A172 (cell line): ENCODE measurements around the gene FAM111B. TPM values are rescaled to one million over a fixed set of nuclear protein-coding genes. Genes with fewer than 3 reads are reported as not detected.
"Not testable (repeated sequence)": the region's sequence is repeated elsewhere in the genome, so short reads cannot be mapped to it uniquely, and the experiment has no call there.

Experiments
- DNase-seq: peaks from one replicate; pipeline ENCODE4 v3.0.0-alpha.2; 2015; ENCODE audit warnings: low spot score
- total RNA-seq: library from RNA; depleted of rRNA; stranded (reverse); fragments of >200 nt; shearing (Covaris generic); gene quantifications from 2 replicates; pipeline ENCODE4 v1.2.3, GENCODE V29; 2014; rRNA removed

FAM111B gene, protein sequence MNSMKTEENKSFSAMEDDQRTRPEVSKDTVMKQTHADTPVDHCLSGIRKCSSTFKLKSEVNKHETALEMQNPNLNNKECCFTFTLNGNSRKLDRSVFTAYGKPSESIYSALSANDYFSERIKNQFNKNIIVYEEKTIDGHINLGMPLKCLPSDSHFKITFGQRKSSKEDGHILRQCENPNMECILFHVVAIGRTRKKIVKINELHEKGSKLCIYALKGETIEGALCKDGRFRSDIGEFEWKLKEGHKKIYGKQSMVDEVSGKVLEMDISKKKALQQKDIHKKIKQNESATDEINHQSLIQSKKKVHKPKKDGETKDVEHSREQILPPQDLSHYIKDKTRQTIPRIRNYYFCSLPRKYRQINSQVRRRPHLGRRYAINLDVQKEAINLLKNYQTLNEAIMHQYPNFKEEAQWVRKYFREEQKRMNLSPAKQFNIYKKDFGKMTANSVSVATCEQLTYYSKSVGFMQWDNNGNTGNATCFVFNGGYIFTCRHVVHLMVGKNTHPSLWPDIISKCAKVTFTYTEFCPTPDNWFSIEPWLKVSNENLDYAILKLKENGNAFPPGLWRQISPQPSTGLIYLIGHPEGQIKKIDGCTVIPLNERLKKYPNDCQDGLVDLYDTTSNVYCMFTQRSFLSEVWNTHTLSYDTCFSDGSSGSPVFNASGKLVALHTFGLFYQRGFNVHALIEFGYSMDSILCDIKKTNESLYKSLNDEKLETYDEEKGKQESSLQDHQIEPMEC
- 26.7 and 31.4 TPM in 2 replicates for total RNA-seq

DNA sequence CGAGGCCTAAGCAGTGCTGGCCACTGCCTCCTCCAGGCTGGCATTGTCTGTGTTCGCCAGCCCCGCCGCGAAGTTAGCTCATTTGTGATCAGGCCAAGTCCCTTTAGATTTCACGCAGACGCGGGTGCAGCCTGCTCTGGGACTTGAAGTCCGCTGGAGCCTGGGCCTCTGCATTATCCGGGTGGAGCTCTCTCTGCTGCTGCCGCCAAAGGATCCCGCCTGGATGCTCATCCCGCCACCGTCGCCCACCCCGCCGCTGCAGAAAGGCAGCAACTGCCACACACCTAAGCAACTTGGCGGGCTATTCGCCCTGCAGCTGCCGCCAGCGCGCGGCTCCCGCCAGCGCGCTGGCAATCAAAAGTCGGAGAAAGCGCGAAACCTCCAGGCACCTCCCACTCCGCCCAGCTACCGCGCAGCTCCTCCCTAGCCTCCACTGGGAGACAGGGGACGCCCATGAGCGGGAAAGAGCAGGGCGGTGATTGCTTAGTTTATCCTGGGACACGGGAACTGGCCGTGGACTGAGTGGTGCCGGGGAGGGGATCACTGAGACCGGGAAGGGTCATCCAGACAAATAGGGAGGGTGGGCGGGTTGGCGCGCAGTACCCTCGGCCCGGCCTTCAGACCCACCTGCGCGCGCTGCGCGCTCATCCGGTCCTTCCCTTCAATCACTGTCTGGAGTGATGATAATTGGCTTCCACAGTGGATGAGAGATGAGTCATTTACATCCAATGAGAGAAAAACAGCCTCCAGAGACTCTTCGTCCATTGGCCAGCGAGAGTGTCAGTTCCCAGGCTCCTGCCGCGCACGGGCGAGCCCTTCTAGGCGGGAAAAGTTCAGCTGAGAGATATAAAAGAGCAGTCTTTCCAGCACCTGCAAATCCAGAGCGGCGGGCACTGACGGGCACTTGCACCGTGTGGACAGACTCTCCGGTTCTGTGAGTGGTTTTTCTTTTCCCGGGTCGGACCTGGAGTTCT lies at the start of gene FAM111B:
FAM111B (plus strand) TSS at position 875 of the 974 bp plus-strand sequence. CDS start 2,389 bp downstream, outside the sequence.
- peak; percentile 92 for DNase-seq

DNA sequence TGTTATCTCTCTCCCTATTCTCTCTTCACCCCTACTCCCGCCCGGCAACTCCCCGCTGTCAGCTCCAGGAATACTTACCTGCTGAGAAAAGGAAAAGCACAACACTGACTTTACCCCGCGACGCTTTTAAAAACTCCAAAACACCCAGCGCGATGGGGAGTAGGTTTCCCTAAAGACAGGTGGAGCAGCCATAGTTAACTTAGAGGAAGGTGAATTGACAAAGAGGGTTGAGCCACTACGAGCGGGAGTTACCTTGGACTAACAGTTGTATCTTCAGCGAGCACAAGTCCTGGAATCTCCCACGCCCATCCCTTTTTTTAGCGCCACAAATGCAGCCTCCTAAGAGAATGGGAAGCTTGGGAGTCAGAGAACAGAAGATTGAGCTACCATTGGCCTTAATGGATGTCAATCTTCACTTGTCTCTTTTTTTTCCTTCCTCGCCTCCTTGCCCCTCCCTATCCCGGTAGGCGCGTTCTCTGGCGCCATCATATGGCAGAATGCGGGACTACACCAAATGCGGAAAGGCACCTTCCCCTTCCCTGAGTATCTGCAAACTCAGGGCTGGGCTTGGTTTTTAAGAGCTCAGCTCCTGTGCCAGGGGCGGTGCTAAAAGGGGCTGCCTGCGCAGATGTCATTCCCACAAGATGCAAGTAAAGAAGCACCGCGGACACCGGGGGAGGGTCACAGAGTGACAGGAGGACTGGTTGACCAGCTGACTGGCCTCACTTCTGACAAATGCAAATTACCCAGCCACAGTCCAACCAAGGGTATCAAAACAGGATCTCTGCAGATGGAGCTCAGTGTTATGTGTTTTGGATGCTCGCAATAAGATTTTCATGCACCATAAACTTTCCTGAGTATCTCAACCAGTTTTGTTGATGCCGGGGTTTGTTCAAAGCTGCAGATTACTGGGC lies 48.7 kb upstream of the FAM111B start:
- peak; percentile 84 for DNase-seq

DNA sequence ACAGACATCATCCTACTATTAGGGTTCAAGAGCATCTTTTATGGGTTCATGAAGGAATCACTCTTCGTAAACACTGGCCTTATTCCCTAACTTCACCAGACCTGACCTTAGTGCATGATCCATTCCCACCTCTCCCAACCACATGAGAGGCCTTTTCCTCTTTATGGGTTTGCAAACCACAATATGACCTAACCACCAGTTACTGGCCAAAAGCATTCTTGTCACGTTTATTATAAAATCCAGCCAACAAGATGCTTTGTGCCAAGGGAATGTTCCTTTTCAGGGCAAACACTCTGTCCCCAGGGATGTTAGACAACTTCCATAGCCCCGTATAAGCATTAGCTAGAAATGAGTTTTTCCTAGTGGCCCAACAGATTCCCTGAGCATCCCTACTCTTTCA lies 46.9 kb upstream of the FAM111B start:
- not testable (repeated sequence) for DNase-seq

DNA sequence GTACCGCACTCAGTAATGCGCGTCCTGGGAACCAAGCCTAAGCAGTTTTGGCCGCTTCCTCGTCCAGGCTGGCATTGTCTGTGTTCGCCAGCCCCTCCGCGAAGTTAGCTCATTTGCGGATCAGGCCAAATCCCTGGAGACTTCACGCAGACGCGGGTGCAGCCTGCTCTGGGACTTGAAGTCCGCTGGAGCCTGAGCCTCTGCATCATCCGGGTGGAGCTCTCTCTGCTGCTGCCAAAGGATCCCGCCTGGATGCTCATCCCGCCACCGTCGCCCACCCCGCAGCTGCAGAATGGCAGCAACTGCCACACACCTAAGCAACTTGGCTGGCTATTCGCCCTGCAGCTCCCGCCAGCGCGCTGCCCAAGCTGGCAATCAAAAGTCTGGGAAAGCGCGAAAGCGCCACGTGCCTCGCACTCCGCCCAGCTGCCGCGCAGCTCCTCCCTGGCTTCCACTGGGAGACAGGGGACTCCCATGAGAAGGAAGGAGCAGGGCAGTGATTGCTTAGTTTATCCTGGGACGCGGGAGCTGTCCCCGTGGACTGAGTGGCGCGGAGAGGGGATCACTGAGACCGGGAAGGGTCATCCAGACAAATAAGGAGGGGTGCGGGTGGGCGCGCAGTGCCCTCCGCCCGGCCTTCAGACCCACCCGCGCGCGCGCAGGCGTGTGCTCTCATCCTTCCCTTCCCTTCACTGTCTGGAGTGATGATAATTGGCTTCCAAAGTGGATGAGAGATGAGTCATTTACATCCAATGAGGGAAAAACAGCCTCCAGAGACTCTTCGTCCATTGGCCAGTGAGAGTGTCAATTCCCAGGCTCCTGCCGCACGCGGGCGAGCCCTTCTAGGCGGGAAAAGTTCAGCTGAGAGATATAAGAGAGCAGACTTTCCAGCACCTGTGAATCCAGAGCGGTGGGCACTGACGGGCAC lies 44.2 kb upstream of the FAM111B start:
- DNase-seq, result no peak

DNA sequence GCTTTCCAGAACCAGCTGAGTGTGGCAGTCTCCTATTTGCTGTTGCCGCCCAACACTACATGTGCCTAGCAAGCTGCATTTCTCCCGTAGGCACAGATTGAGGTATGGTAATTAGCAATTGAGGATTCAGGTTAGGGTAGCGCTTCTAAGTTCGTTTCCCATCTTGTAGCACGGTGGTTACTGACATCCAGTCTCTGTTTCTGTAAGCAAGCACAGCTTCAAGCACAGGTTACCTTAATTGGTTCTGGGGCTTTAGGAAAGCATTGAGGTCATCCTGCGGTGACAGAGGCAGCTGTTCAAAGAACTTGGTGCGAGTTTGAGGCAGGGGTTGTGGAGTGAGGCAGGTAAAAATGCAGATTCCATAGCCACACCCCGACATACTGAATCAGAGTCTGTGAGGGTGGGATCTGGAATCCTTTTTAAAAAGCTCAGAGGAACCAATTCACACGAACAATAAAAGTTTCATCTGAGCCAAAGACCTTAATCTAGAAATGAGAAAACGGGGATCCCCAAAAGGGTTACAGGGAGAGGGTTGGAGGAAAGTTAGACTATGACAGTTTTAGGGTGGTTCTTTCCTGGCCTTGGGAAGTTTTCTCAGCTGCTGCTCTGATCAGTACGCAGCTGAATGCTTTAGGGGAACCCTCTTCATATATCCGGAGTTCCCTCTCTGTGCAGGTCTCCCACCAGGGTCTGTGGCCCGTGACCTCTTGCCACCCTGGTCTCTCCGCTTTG lies 42.9 kb upstream of the FAM111B start:
- DNase-seq, result not testable (repeated sequence)

DNA sequence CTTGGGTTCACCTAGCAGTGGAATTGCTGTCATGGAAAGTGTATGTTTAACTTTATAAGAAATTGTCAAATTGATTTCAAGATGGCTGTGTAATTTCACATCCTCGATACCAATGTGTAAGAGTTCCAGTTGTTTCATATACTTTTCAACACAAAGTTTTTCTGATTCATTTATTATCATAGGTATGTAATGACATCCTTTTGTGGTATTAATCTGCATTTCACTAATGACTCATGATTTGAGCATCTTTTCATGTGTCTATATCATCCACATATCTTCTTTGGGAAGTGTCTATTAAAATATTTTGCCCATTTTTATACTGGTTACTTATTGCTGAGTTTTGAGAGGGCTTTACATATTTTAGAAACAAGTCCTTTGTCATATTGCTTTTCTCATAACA lies 38.0 kb upstream of the FAM111B start:
- DNase-seq, result no peak

DNA sequence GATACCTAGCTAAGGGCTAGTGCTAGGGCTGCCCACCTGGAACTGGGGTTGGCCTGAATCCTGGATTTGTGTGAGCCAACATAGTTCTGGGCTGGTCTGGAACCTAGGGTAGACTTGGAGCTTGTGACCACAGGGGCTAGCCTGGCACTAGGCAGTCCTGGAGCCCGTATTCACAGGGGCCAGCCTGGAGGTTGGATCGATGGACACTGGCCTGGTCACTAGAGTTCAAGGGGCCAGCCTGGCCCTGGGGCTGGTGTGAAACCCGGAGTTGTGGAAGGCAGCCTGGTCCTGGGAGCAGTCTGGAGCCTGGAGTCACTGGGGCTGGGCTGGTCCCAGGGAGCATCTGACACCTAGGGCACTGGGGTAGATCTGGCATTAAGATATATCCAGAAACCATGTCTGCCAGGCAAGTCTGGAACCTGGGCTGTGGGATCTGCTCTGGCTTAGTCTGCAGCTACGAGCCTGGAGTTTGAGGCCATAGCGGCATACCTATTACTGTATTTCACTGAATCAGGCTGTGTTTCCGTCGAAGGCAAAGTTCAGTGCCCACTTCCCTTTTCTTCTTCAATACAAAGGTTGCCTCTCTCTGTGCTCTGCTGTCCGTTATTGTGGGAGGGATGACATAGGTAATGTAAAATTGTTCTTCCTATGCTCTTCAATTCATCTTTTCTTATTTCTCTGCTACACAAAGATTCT lies 30.0 kb upstream of the FAM111B start:
- DNase-seq, result no peak

DNA sequence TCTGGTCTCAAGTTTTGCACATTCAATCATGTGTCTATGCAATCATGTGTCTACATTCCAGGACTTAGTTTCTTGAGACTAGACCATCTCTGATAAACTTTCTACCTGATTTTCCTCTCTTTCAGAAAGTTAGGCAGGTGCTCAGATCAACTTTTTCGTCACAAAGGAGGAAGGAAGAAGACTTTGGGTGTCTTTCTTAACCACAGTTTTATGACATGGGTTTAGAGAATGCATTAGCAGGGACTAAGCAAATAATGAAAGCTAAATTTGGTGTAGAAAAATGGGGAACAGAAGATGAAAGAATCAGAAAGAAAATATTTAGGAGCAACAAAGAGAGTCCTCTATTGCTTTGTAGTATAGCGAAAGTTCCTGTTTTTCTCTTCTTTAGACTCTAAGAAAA lies 28.6 kb upstream of the FAM111B start:
- no peak for DNase-seq

DNA sequence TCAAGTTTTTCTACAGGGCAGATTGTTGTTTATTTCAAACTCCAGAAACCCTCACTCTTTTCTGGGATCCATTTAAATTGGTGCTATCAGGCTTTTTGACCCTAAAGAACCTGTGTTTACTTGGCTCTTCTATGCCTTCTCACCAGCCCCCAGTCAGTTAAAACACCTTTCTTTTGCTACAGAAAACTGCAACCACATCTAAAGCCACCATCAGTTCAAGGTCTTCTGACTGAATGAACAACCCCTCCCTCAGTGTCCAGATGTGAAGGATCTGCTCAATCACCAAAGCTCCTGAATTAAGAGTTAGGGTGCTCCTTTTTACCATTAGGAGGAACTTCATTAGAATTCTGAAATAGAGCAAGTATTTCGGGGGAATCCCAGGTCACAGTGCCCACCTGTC lies 28.0 kb upstream of the FAM111B start:
- no peak for DNase-seq

DNA sequence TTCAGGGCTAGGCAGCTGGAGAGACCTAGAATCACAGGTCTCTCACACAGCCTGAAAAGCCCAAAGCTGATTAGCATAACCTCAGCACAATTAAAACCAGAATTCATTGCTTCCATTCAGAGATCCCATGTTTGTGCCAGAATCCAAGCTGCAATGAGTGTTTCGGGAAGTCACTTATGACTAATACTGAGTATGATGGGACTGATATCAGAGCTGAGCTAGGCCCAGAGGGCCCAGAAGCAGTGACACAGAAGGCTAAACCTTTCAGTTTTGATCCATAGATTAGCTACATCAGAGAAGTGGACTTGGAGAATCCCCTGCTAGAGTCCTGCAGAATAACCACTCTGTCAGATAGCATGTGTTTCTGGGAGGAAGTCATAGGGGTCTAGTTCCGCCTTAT lies 26.6 kb upstream of the FAM111B start:
- not testable (repeated sequence) for DNase-seq

DNA sequence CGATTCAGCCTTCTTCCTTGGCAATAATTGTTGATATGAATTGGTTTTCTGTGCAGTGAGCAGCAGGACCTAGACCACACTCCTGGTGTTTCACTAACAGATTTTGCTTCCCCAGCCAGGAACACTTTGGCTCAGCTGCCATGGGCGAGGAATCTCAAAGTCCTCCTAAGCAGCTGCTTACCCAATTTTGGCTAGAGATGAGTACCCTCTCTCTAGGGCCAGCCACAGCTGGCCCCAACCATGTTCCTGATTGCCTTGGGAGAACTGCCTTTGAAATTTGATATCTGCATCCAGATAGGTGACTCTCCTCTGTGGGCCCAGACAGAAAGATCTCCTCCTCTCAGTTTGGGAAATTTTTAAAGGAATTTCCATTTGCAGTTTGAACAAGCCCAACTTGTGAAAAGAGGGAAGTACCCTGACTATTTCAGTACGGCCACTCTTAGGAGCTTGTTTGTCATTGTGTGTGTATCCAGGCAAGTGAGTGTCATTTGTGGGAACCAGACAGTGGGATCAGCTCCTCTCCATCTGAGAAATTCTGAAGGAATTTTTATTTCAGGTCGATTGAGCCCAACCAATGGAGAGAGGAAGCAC lies 25.5 kb upstream of the FAM111B start:
- not testable (repeated sequence) for DNase-seq

DNA sequence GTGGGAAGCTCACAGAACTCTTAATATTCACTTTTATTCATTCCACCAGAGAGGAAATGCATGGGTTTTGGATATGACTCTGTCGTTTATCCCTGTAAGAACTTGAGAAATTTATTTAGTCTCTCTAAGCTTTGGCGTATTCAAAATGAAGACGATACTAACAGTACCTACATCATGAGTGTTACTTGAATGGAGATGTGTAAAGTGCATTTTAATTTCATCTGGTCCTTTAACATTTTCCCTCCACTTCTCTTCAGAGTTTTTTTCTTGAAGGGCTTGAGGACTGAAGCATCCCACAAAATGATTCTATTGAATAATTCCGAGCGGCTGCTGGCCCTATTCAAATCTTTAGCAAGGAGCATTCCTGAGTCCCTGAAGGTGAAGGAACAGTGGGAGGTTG lies 21.0 kb upstream of the FAM111B start, which contains the start of gene GLYATL1B:
GLYATL1B (plus strand) TSS at position 301 of the 400 bp plus-strand sequence; CDS start at position 301, 0 bp downstream.
- not testable (repeated sequence) for DNase-seq

DNA sequence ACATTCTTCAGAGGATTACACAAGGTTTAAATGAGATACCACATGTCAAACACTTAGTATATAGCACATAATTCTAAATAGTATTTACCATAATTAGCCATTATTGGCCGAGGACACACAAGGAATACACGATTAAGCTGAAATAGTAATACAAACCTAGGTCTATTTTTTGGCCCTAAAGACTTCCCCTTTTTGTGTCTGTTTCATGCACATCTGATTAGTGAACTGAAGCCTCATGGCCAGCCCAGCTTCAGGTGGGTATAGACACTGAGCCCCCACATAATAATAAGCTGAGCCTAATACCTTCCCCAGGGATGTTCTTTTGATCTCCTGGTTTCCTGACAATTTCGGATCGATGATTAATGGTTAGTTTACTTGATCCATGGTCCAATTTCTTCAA lies 18.9 kb upstream of the FAM111B start:
- no peak for DNase-seq

DNA sequence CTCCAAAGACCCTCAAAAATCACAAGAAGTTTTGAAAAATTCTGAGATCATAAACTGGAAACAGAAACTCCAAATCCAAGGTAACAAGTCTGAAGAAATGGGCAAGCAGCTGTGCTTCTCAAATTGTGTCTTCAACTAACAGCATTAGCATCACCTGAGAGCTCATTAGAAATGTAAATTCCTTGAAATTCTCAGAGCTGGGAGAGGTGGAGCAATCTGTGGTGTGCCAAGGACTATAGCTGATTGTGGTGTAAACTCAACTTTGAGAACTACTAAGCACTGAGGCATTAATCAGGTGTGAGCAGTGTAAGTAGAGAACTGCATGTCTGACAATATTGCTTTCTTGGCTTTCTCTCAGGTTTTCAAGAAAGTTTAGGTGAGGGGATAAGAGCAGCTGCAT lies 13.5 kb upstream of the FAM111B start:
- not testable (repeated sequence) for DNase-seq

DNA sequence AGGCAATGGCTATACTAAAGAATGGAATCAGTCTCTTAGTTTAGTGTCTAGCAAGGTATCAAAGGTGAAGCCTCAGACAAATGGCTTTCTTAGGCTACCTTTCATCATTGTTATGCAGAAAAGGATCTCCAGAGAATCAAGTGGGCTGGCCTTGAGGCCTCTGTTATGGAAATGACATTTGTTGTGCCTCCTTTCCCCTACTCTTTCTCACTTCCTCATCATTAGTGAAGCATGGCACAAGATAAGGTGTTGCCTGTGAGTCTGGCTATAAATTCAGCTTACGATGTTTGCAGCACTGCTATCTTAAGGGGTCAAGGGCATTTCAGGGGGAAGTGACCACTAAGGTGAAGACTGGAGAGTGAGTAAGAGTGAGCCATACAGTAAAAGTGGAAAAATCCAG lies 11.8 kb upstream of the FAM111B start:
- DNase-seq, result not testable (repeated sequence)

DNA sequence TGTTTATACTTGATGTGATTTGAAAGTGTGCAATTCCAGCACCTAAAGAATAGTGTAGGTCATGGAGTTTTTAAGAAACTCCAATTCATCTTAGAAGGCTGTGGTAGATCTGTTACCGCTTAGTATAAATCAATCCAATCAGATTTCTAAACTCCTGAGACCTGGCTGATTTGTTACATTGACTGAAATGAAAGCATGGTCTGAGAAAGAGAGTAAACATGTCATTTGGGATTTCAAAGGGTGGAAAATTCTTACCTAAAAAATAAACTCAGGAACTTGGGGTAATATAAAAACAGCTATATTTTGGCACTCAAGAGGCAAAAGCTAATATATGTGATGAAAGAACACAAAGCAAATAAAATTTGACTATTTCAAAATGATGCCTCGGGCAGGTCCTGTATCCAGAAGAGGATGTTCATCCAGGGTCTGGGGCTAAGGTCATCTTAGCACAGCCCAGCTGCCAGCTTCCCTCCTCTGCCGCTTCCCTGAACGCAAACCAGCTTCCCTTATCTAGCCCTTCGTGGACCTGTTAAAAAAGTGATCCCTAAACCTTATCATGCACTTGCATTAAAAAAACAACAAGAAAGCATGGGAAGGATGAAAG lies 11.0 kb upstream of the FAM111B start:
- DNase-seq, result not testable (repeated sequence)

DNA sequence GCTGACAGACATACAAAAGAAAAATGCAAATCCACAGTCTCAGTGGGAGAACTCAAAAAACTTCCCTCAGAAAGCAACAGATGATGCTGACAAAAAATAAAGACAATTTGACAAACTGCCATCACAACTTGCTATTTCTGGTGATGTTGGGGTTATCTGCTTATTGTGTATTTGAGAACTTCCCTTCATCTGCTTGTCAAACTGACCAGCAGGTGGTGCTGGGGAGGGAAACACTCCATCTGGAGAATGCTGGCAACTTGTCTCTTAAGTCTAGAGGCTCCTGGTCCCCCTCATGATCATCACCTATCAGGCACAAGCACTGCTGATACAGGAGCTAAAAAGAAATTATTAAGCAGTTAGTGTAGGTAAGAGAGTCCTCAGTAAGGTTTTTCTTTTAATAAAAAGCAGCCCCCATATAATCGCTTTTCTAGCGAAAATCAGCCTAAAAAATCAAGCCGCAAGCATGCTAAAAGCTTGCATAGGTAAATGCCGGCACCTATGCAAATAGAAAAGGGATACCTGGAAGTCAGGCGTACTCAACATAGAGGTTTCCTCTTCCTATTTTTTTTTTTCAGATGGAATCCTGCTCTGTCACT lies 9.8 kb upstream of the FAM111B start:
- peak; percentile 40 for DNase-seq
